Endothelial cell (in vitro differentiated cells): ENCODE measurements around the gene MPDU1. TPM values are rescaled to one million over a fixed set of nuclear protein-coding genes. Genes with fewer than 3 reads are reported as not detected.

Experiments
- DNase-seq: peaks from one replicate; pipeline ENCODE4 v3.0.0; 2021; ENCODE audit warnings: low spot score
- H3K27ac Mint-ChIP-seq: one replicate; pipeline ENCODE4 v1.8.0; 2021; ENCODE audit warnings: mixed read lengths, inconsistent platforms; ENCODE audit not compliant: unreplicated experiment
- H3K27me3 Mint-ChIP-seq: one replicate; pipeline ENCODE4 v1.8.0; 2021; ENCODE audit warnings: mild to moderate bottlenecking, moderate library complexity, mixed read lengths, inconsistent platforms; ENCODE audit not compliant: unreplicated experiment
- H3K36me3 Mint-ChIP-seq: one replicate; pipeline ENCODE4 v1.8.0; 2021; ENCODE audit warnings: mild to moderate bottlenecking, low read depth, mixed read lengths, inconsistent platforms; ENCODE audit not compliant: unreplicated experiment
- H3K4me1 Mint-ChIP-seq: one replicate; pipeline ENCODE4 v1.8.0; 2021; ENCODE audit warnings: mild to moderate bottlenecking, mixed read lengths, inconsistent platforms; ENCODE audit not compliant: unreplicated experiment
- H3K4me3 Mint-ChIP-seq: one replicate; pipeline ENCODE4 v1.8.0; 2021; ENCODE audit warnings: mild to moderate bottlenecking, mixed read lengths, inconsistent platforms; ENCODE audit not compliant: unreplicated experiment
- H3K9me3 Mint-ChIP-seq: one replicate; pipeline ENCODE4 v1.8.0; 2021; ENCODE audit warnings: mixed read lengths, inconsistent platforms; ENCODE audit not compliant: unreplicated experiment
- total RNA-seq: library from RNA; stranded (reverse); fragmentation: NEBNext Ultra II Directional; extraction: Animal tissue kit (Norgen Biotek cat#: 25700); gene quantifications from one replicate; pipeline ENCODE4 v1.2.1, GENCODE V29; 2021; ENCODE audit not compliant: unreplicated experiment
- TF ChIP-seq, protein P1 (sequence below): fragments of 200-600 bp; sonication (generic); IDR thresholded peaks from one replicate; pipeline ENCODE4 v1.5.0; 2021; ENCODE audit warnings: antibody characterized with exemption; ENCODE audit not compliant: unreplicated experiment

Gene MPDU1
- total RNA-seq, 1 donor from 2014 or later: 51.8 TPM

- DNase-seq: no peak
- Mint-ChIP-seq H3K27ac (no peak overlapping the region), H3K9me3 (no peaks in the 10 kb centered on the region), H3K4me3 (no peak overlapping the region), H3K4me1 (peaks cover 5% of the 10 kb centered on the region), H3K36me3 (no peaks in the 10 kb centered on the region), H3K27me3 (peaks cover 5% of the 10 kb centered on the region)
- TF ChIP-seq, protein P1, sequence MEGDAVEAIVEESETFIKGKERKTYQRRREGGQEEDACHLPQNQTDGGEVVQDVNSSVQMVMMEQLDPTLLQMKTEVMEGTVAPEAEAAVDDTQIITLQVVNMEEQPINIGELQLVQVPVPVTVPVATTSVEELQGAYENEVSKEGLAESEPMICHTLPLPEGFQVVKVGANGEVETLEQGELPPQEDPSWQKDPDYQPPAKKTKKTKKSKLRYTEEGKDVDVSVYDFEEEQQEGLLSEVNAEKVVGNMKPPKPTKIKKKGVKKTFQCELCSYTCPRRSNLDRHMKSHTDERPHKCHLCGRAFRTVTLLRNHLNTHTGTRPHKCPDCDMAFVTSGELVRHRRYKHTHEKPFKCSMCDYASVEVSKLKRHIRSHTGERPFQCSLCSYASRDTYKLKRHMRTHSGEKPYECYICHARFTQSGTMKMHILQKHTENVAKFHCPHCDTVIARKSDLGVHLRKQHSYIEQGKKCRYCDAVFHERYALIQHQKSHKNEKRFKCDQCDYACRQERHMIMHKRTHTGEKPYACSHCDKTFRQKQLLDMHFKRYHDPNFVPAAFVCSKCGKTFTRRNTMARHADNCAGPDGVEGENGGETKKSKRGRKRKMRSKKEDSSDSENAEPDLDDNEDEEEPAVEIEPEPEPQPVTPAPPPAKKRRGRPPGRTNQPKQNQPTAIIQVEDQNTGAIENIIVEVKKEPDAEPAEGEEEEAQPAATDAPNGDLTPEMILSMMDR: no peak
Observed at GRCh38 chr17:7631398-7632380, 48.0 kb downstream of the MPDU1 start.

DNA sequence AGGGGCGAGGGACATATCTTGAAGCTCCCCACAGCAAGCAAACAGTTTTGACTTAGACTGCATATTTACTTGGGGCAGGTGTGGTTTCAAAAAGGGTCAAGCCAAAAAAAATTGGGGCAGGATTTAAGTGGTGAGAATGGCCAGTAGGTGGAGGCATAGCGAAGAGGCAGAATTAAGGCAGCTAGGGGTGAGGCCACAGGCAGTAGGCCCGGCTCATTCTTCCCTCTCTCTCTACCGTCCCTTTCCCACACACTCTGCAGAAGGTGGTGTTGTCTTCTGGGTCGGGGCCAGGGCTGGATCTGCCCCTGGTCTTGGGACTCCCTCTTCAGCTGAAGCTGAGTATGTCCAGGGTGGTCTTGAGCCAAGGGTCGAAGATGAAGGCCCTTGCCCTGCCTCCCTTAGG is 48.8 kb downstream of the MPDU1 start:
- no peak overlapping the region for H3K4me3 Mint-ChIP-seq
- H3K4me1 Mint-ChIP-seq: peaks cover 3% of the 10 kb centered on the region
- H3K36me3 Mint-ChIP-seq: no peaks in the 10 kb centered on the region
- TF ChIP-seq, protein P1: peak; percentile 64
- H3K9me3 Mint-ChIP-seq: no peaks in the 10 kb centered on the region
- H3K27ac Mint-ChIP-seq: no peak overlapping the region
- DNase-seq: peak; percentile 47
- H3K27me3 Mint-ChIP-seq: peaks cover 5% of the 10 kb centered on the region

DNA sequence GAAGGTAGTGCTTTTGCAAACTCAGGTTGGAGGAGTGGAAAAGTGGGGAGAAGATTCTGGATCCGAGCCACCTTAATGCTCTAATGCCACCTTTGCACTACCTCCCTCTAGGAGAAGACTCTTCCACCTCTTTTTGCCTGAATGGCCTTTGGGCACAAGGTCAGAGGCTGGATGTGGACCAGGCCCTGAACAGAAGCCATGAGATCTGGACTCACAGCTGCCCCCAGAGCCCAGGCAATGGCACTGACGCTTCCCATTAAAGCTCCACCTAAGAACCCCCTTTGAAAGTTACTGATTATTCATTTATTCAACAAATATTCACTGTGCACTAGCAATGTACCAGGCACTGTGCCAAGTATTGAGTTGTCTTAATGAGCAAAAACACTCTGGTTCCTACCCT is 49.4 kb downstream of the MPDU1 start:
- Mint-ChIP-seq H3K9me3 (no peaks in the 10 kb centered on the region), H3K4me3 (no peak overlapping the region), H3K4me1 (peaks cover 3% of the 10 kb centered on the region), H3K36me3 (no peaks in the 10 kb centered on the region), H3K27me3 (peaks cover 5% of the 10 kb centered on the region), H3K27ac (peak overlapping the region; percentile 48)
- TF ChIP-seq, protein P1: no peak
- DNase-seq: no peak

DNA sequence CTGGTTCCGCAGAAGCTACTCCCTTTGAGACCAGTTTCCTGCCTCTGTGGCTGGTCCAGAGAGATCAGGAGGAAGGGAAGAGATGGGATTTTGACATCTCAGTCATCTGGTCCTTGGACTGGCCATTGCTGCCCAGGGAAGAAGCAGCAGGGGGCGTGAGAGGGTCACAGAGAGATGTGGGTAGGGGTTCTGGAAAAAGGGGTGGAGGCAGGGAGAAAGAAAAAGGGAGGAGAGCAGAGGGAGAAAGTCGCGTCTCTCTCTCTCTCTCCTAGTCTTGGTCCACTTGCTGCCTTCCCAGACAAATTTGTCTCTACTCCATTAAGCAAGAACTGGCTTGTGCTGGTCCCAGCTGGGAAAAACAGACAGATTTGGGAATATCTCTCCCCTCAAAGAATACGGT is 50.7 kb downstream of the MPDU1 start:
- TF ChIP-seq, protein P1: no peak
- Mint-ChIP-seq H3K4me1 (peaks cover 3% of the 10 kb centered on the region), H3K9me3 (no peaks in the 10 kb centered on the region), H3K4me3 (no peak overlapping the region), H3K27me3 (peaks cover 2% of the 10 kb centered on the region), H3K36me3 (no peaks in the 10 kb centered on the region), H3K27ac (no peak overlapping the region)
- DNase-seq: peak; percentile 86

DNA sequence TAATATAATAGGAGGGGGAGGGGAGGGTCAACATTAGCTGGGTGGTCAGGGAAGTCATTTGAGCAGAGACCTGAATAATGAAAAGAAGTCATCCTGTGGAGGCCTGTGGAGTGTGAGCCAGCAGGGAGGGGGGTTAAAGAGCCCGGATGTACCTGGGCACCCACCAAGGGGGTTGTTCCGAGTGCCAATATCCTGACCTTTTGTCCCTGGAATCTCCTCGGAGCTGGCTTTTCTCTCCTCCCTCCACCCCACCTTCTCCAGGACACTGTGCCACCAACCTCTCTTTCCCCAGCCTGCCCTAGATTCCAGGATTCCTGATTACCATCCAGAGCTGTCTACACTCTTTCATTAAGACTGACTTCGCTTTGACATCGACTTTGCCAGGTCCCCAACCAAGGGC is 52.5 kb downstream of the MPDU1 start:
- no peaks in the 10 kb centered on the region for H3K36me3 Mint-ChIP-seq
- no peak overlapping the region for H3K27ac Mint-ChIP-seq
- TF ChIP-seq, protein P1: no peak
- H3K27me3 Mint-ChIP-seq: peaks cover 2% of the 10 kb centered on the region
- H3K4me1 Mint-ChIP-seq: peaks cover 3% of the 10 kb centered on the region
- no peaks in the 10 kb centered on the region for H3K9me3 Mint-ChIP-seq
- no peak for DNase-seq
- H3K4me3 Mint-ChIP-seq: peak overlapping the region; percentile 19
